SIG-M5 treated with dmso at 0.1 percent for 504 hours (cell line): ENCODE data around the gene NPTX2.
A peak's percentile ranks its signal among the peaks of the same experiment; 100 is the strongest.
"Not testable (repeated sequence)": the region's sequence is repeated elsewhere in the genome, so short reads cannot be mapped to it uniquely, and the experiment has no call there.

Source experiments
- DNase-seq: peaks from one replicate; lab custom pipeline; 2025; ENCODE audit not compliant: unreplicated experiment; lab: John Stamatoyannopoulos, UW

Gene NPTX2

DNA sequence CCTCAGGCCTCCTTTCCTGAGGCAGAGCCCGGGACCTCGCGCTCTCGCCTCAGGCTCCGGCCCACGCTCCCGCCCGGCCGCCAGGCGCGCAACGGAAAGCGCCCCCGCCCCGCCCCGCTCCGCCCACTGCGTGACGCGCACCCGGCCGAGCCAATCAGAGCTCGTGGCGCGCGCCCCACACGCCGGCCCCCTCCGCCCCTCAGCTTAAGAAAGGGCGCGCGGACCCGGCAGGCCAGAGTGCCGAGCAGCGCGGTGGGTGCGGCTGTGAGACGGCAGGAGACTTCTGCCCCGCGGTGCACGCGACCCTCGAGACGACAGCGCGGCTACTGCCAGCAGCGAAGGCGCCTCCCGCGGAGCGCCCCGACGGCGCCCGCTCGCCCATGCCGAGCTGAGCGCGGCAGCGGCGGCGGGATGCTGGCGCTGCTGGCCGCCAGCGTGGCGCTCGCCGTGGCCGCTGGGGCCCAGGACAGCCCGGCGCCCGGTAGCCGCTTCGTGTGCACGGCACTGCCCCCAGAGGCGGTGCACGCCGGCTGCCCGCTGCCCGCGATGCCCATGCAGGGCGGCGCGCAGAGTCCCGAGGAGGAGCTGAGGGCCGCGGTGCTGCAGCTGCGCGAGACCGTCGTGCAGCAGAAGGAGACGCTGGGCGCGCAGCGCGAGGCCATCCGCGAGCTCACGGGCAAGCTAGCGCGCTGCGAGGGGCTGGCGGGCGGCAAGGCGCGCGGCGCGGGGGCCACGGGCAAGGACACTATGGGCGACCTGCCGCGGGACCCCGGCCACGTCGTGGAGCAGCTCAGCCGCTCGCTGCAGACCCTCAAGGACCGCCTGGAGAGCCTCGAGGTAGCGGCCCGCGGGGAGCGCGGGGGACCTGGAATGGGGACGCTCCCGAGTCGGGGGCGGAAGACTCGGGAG lies at the start of gene NPTX2:
TSS of gene NPTX2 (plus strand) at position 235 of the 909 bp plus-strand sequence. CDS start at position 412, 177 bp downstream.
- DNase-seq = no peak

DNA sequence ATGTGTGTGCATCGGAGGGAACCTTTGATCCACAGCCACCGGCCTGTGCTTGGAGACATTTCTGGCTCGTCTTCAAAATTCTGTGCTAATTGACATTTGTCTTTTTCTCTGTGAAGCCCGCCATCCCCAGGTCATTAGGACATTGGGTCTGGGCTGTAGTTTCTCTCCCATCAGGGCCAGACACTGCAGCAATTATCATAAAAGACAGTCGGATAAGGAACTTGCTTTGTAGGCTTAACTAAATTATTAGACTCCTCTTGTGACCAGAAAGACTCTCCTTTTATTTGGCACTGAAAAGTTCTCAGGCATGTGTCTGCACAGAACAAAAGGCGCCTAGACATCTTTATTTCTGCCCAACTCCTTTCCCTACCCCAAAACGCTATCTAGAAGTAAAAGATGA lies 49.1 kb upstream of the NPTX2 start:
- no peak for DNase-seq

DNA sequence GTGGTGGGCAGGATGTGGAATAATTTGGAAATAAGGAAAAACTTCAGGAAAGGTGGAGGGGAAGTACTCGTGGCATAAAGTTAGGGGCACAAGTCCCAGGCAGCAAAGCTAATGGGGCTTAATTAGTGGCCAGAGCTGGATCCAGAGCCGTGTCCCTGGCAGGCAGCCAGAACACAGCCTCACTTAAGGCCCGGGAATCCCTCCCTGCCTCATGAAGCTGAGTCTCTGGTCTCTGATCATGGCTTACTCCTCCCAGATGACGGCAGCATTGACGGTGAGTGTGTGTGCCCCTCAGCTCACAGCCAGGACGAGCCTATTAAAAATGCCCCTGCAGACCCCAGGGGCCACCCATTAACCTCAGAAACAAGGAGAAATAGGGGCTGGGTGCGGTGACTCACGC lies 48.2 kb upstream of the NPTX2 start:
- no peak for DNase-seq

DNA sequence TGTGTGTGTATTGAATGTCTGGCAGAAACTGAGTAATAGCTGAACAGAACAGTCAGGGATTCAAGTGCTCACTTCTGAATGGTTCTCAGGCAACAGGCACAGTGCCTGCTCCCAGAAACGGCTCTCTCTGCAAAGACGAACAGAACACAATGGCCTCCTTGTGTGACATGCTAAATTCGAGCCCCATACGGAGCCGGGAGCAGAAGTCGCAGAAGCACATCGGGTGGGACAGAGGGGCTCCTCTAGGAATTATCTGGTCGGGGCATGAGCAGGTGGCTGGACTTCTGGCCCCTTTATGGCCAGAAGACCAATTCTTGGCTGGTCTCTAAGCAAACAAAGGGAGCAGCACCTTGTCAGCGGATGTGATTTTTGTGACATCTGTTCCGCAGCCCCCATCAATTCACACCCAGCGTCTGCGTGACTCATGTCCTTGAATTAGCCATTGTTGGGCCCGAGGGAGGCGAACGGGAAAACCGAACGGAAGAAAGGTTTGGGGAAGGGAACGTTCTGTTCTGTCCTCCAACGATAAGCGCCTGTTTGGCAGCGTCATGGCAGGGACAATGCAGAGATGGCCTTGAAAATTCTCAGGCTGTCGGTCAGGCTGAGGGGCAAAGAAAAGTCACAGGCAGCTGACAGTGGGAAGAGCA lies 47.3 kb upstream of the NPTX2 start:
- DNase-seq = no peak

DNA sequence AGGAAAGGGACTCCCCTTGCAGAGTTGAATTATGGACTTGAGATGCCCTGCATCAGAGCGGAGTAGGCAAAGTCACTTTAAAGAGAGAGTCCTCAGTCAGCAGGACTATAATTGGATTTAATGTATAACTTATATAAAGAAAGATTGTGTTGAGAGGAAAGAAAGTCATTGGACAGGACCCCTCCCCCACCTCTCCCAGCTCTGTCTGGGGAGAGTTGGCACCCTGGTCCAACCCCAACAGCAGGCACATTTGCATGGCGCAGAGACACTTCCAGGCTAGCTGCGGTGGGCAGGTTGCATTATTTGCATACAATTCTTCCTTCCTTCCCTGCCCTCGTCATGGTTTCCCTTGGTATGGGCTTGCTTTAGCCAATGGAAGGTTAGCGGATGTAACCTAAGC lies 46.1 kb upstream of the NPTX2 start:
- DNase-seq = no peak

DNA sequence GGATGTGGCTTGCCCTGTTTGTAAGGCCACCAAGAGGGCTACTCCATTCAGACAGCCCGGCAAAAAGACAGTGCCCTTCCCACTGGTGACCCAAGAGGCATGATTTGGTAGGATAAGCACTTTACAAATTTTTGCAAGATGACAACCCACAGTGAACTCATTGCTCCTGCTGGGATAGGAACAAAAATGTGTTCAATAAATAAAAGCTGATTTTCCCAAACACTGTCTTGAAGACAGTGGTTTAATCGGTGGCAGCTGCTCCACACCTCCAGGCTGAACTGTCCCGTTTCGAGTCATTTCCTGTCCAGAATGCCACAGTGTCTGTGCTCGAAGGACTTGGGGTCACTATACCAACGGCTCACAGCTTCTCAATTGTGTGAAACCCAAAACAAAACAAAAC lies 45.1 kb upstream of the NPTX2 start:
- no peak for DNase-seq

DNA sequence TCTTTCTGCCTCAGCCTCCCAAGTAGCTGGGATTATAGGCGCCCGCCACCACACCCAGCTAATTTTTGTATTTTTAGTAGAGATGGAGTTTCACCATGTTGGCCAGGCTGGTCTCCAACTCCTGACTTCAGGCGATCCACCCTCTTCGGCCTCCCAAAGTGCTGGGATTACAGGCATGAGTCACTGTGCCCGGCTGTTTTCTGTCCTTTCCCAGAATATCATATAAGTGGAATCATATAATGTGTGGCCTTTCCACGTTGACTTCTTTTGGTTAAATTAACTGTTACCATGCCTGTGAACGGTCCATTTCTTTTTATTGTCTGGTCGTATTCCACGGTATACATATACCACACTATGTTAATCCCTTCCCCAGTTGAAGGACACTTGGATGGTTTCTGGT lies 44.4 kb upstream of the NPTX2 start:
- DNase-seq = not testable (repeated sequence)

- no peak for DNase-seq
These were observed 43.3 kb upstream of the NPTX2 start for GRCh38 chr7:98573816-98574215.

GRCh38 chr7:98575878-98576277 lies 41.2 kb upstream of the NPTX2 start:
- DNase-seq = no peak

GRCh38 chr7:98584830-98585229 lies 32.3 kb upstream of the NPTX2 start:
- no peak for DNase-seq

DNA sequence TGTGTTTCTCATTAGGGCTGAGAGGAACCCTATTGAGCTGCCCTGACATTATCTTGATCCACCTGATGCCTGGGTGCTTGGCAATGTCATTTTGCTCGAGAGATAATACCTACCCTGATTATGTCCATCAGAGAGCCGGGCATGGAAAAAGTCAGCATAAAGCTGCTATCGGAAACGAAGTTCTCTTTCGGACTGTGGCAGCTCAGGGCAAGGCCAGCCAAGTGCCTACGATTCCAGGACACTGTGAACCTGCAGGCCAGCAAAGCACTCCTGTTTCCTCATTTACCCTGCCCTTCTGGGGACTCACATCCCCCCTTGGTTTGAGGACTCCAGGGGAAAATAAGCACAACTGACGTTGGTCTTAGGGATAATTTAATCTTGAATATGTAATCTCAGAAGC lies 25.2 kb upstream of the NPTX2 start:
- no peak for DNase-seq

- DNase-seq = no peak
These were observed 22.7 kb upstream of the NPTX2 start for GRCh38 chr7:98594348-98594747.

GRCh38 chr7:98594787-98595186 lies 22.3 kb upstream of the NPTX2 start:
- DNase-seq = no peak

DNA sequence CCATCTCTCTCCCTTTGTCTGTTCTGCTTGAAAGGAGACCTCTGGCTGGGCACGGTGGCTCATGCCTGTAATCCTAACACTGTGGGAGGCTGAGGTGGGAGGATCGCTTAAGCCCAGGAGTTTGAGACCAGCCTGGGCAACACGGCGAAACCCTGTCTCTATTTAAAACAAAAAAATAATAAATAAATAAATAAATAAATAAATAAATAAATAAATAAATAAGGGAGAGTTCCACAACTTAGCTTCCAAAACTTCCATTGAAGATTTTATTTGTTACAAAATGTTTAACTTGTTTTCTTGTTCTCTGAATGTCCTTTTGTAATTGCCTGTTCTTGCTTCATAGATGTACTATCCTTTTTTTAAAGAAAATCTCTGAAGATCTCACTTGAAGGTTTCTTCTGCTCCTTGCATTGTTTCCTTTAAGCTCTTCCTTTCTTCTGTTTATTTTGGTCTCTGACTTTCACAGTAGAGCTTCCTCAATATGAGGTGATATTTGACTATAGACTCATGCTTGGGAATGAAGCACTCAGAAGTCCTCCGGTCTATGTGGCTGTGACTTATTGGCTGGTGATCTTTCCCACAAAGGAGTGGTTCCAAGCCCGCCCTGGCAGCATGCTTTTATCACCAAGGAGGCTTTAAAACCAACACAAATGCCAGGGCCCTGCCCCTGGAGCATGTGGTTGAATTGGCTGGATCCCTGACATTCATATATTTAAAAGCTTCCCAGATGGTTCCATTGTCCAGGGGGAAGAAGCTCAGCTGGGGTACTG lies 18.1 kb upstream of the NPTX2 start:
- no peak for DNase-seq

DNA sequence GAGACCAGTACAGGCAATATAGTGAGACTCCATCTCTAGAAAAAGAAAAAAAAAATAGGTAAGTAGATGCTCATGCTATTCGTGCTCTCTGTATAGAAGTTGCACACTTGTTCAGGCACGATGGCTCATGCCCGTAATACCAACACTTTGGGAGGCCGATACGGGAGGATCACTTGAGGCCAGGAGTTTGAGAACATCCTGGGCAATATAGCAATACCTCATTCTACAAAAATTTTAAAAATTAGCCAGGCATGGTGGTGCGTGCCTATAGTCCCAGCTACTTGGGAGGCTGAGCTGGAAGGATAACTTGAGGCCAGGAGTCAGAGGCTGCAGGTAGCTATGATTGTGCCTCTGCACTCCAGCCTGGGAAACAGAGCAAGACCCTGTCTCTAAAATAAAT lies 17.2 kb upstream of the NPTX2 start:
- no peak for DNase-seq

DNA sequence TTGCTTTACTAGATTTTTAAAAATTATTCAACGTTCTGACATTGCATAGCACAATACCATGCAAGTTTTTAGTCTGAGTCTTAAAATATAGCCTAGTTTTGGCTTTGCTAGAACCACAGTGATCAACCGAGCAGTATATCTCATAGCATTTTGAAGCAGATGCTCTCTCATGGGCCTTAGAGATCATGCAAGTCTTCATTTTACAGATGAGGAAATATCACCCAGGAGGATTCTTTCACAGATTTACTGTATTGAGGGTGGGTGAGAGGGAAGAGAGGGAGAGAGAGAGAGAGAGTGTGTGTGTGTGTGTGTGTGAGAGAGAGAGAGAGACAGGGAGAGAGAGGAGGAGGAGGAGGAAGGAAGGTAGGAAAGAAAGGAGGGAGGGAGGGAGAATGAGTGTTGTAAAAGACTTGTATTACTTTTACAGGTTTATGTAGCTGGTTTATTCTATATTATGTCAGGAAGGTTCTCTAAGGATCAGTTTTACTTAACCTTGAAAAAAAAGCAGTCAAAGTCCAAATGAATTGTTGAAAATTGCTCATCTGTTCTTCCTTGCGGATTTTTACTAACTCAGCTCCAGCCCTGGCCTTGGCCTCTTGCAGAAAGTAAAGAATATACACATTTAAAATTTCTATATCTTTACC lies 14.2 kb upstream of the NPTX2 start:
- no peak for DNase-seq

- DNase-seq = no peak
These were observed 13.7 kb upstream of the NPTX2 start for GRCh38 chr7:98603399-98603788.

DNA sequence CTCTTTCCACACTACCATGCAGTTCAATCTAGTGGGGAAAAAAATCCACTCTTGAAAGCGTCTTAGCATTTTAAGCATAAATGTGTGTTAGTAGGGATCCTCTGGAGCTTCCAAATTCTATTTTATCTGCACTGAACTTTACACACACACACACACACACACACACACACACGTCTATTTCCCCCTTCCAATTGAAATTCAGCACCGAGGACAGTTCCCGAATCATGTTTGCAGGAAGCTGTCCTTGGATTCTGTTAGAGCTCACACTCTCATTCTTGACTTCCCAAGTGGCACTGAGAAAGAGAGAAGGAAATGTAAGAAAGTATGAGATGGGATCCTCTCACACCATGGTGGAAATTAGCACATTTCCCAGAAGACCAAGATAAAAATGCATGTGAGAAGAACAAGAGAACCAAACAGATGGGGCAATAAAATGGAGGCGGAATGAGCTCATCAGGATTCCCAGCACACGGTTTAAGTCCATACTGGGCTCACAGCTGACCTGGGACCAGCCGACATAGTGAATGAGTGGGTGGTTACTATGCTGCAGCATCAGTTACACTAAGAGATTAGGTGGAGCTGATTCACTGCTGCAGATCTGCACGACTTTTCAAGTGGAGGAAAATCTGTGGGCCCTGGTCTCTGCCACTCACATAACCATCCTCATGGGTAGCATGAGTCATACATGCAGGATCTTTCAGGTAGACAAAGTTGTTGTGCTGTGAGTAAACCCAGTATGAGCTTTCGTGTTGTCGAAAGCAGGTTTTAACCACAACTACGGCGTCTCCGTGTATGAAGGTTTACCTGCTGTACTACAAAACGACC lies 3.3 kb upstream of the NPTX2 start:
- peak; percentile 13 for DNase-seq

DNA sequence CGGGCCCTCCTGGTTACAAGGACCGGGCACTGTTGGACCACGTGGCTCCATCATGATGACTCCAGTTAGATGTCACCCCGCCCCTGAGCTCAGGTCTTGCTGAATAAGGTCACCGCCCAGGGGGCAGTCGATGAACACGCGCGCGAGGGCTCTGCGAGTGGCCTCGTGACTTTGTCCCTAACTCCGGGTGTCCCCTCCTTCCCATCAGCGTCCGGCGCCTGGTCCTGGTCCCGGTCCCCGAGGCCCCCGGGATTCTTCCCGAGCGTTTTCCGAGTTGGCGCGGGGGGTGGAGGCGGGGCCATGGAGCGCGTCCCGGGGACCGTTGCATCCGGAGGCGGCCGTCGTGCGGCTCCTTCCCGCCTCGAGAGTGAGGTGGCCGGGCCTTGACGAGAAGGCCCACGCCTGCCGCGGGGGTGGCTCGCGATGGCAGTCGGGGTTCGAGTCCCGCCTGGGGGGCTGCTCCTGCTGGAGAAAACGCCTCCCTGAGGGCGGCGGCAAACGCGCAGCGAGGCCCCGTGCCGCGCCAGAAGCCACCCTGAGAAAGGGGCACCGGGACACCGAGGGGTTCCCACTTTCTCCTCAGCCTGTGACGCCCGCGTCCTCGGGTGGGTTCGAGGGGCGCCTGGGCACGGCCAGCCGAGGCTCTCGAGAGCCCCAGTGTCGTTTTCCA lies 569 bp upstream of the NPTX2 start:
- no peak for DNase-seq

- no peak for DNase-seq
These were observed 904 bp downstream of the NPTX2 start for GRCh38 chr7:98617960-98618418.
